ENCODE data around the gene CELSR3. TPM values are rescaled to one million over a fixed set of nuclear protein-coding genes. Genes with fewer than 3 reads are reported as not detected.

CELSR3 gene
- total RNA-seq (1 to 10 TPM in 2 of 4 donors, under 1 TPM in 2; 0.33 to 1.4 (median 0.72) TPM), polyA plus RNA-seq (1 to 10 TPM in 1 of 3 donors, under 1 TPM in 2; under 0.01 to 2.5 (median under 0.01) TPM)

GRCh38 chr3:48662753-48663488 lies at the start of gene CELSR3:
Gene CELSR3 (minus strand): TSS chr3:48662886. CDS start chr3:48662634, 252 bp downstream.
- WGBS, 2 donors = 3 to 4% methylated on average over 52 of the region's 52 CpGs
- intact Hi-C loops (cut with DNase I) = no loop called here

GRCh38 chr3:48711727-48712126 lies 49.0 kb upstream of the CELSR3 start:
- peaks cover 0 to 66% (median 11%) of the 10 kb centered on the region in 4 donors for H3K36me3 ChIP-seq
- no peak for TF ChIP-seq POLR2A (IDR thresholded peaks at IDR 0.05)
- TF ChIP-seq EP300 (IDR thresholded peaks at IDR 0.05) = no peak
- no peak for TF ChIP-seq CTCF (IDR thresholded peaks at IDR 0.05)
- TF ChIP-seq POLR2AphosphoS5 (IDR thresholded peaks at IDR 0.05) = no peak
- WGBS, 2 donors = 44 to 61% methylated on average over 2 of the region's 2 CpGs
- no peaks in the 10 kb centered on the region for H3K9me3 ChIP-seq
- intact Hi-C loops (cut with DNase I) = no loop called here
- peaks cover 0 to 72% (median 68%) of the 10 kb centered on the region in 4 donors for H3K4me1 ChIP-seq
- H3K27ac ChIP-seq = no peak overlapping the region
- H3K4me3 ChIP-seq = no peak overlapping the region
- DNase-seq = no peak
- H3K27me3 ChIP-seq = no peaks in the 10 kb centered on the region

More at GRCh38 chr3:48662753-48663488, at the start of gene CELSR3:
- Histone ChIP-seq H3K36me3 (no peaks in the 10 kb centered on the region), H3K27ac (peak within 1 kb of the TSS; percentile 60 to 85 (median 76)), H3K9me3 (no peaks in the 10 kb centered on the region), H3K27me3 (peaks cover 24 to 56% (median 29%) of the 10 kb centered on the region in 3 donors), H3K4me1 (peaks cover 0 to 33% (median 31%) of the 10 kb centered on the region in 4 donors), H3K4me3 (peak within 1 kb of the TSS; percentile 21 to 55 (median 38))
- no peak for DNase-seq
- TF ChIP-seq POLR2AphosphoS5 (IDR thresholded peaks at IDR 0.05) (peak in 2 of 4 donors; percentile 23 to 35), POLR2A (IDR thresholded peaks at IDR 0.05) (no peak), CTCF (IDR thresholded peaks at IDR 0.05) (no peak)

- peaks cover 0 to 59% (median 12%) of the 10 kb centered on the region in 4 donors for H3K36me3 ChIP-seq
These were observed 46.4 kb upstream of the CELSR3 start for GRCh38 chr3:48709051-48709461.

GRCh38 chr3:48708481-48708889 lies 45.8 kb upstream of the CELSR3 start:
- TF ChIP-seq EP300 (IDR thresholded peaks at IDR 0.05) (no peak), CTCF (IDR thresholded peaks at IDR 0.05) (no peak), POLR2AphosphoS5 (IDR thresholded peaks at IDR 0.05) (no peak), POLR2A (IDR thresholded peaks at IDR 0.05) (no peak)
- intact Hi-C loops (cut with DNase I) = no loop called here
- Histone ChIP-seq H3K36me3 (peaks cover 0 to 54% (median 12%) of the 10 kb centered on the region in 4 donors), H3K9me3 (no peaks in the 10 kb centered on the region), H3K4me1 (peaks cover 0 to 56% (median 48%) of the 10 kb centered on the region in 4 donors), H3K4me3 (no peak overlapping the region), H3K27ac (peak overlapping the region in 2 of 4 donors; percentile 14 to 23), H3K27me3 (no peaks in the 10 kb centered on the region)
- no peak for DNase-seq
- 18 to 66% methylated on average over 2 of the region's 2 CpGs for WGBS, 2 donors

More at GRCh38 chr3:48709051-48709461, 46.4 kb upstream of the CELSR3 start:
- no peaks in the 10 kb centered on the region for H3K9me3 ChIP-seq
- peaks cover 0 to 56% (median 47%) of the 10 kb centered on the region in 4 donors for H3K4me1 ChIP-seq
- peak overlapping the region in 2 of 4 donors; percentile 6 to 14 for H3K27ac ChIP-seq
- WGBS, 2 donors = 69 to 83% methylated on average over 7 of the region's 7 CpGs
- intact Hi-C loops (cut with DNase I) = no loop called here
- no peaks in the 10 kb centered on the region for H3K27me3 ChIP-seq
- no peak overlapping the region for H3K4me3 ChIP-seq
- no peak for TF ChIP-seq CTCF (IDR thresholded peaks at IDR 0.05)
- DNase-seq = no peak

All from sigmoid colon (tissue), 7 donors.